Smooth muscle cell (in vitro differentiated cells): ENCODE results near the gene SSRP1. TPM values are rescaled to one million over a fixed set of nuclear protein-coding genes. Genes with fewer than 3 reads are reported as not detected.

Experiments
- DNase-seq: peaks from one replicate; lab custom pipeline; 2025; ENCODE audit not compliant: unreplicated experiment; lab: John Stamatoyannopoulos, UW
- H2AFZ ChIP-seq: fragments of 200-600 bp; sonication (generic); 2 replicates; pipeline ENCODE4 v1.6.0; 2016; ENCODE audit warnings: antibody characterized with exemption, low read depth, mild to moderate bottlenecking
- H3F3A ChIP-seq: fragments of 200-600 bp; sonication (generic); 2 replicates; pipeline ENCODE4 v1.6.0; 2017; ENCODE audit warnings: antibody characterized with exemption, low read depth
- H3K27ac ChIP-seq: fragments of 200-600 bp; sonication (generic); 2 replicates; pipeline ENCODE4 v1.5.1; 2016; ENCODE audit warnings: low read depth, mild to moderate bottlenecking
- H3K27me3 ChIP-seq: fragments of 200-600 bp; sonication (generic); 2 replicates; pipeline ENCODE4 v1.6.1; 2016; ENCODE audit warnings: low read depth, mild to moderate bottlenecking
- H3K36me3 ChIP-seq: fragments of 200-600 bp; sonication (generic); 2 replicates; pipeline ENCODE4 v1.5.1; 2016; ENCODE audit warnings: low read depth
- H3K4me1 ChIP-seq: fragments of 200-600 bp; sonication (generic); 2 replicates; pipeline ENCODE4 v1.5.1; 2016; ENCODE audit warnings: low read depth
- H3K4me2 ChIP-seq: fragments of 200-600 bp; sonication (generic); 2 replicates; pipeline ENCODE4 v1.6.0; 2016; ENCODE audit warnings: mild to moderate bottlenecking
- H3K4me3 ChIP-seq: fragments of 200-600 bp; sonication (generic); 2 replicates; pipeline ENCODE4 v1.5.1; 2016; ENCODE audit warnings: mild to moderate bottlenecking
- H3K79me2 ChIP-seq: fragments of 200-600 bp; sonication (generic); 2 replicates; pipeline ENCODE4 v1.6.0; 2016; ENCODE audit warnings: low read depth, mild to moderate bottlenecking
- H3K9ac ChIP-seq: fragments of 200-600 bp; sonication (generic); 2 replicates; pipeline ENCODE4 v1.6.0; 2016; ENCODE audit warnings: low read depth
- H3K9me3 ChIP-seq: fragments of 200-600 bp; sonication (generic); replicated peaks from 2 replicates; pipeline ENCODE4 v1.5.1; 2016; ENCODE audit warnings: low read depth
- H4K20me1 ChIP-seq: fragments of 200-600 bp; sonication (generic); 2 replicates; pipeline ENCODE4 v1.6.0; 2016; ENCODE audit warnings: low read depth
- WGBS: methylation state at CpG from one replicate; pipeline ENCODE4 v1.1.7; 2016; ENCODE audit warnings: low lambda C conversion rate; 5-methylcytosine and 5-hydroxymethylcytosine counted together
- polyA plus RNA-seq: library from polyadenylated mRNA; unstranded; fragments of >200 nt; fragmentation: Nextera tagmentation; extraction: Ambion mirVana; gene quantifications from 2 replicates; pipeline ENCODE4 v1.2.1, GENCODE V29; 2016
- total RNA-seq: library from RNA; depleted of rRNA; stranded (reverse); fragments of >200 nt; gene quantifications from 2 replicates; pipeline ENCODE4 v1.2.3, GENCODE V29; 2014
- TF ChIP-seq, protein P1 (sequence below): fragments of 200-600 bp; sonication (generic); IDR thresholded peaks from 2 replicates; pipeline ENCODE4 v1.5.1; 2017; ENCODE audit warnings: borderline replicate concordance, mild to moderate bottlenecking, antibody characterized with exemption; ENCODE audit not compliant: insufficient read depth, poor library complexity, severe bottlenecking

Gene SSRP1
- total and polyA plus RNA-seq, 2 experiments from 2014 or later, result 46.0 to 57.6 TPM

DNA sequence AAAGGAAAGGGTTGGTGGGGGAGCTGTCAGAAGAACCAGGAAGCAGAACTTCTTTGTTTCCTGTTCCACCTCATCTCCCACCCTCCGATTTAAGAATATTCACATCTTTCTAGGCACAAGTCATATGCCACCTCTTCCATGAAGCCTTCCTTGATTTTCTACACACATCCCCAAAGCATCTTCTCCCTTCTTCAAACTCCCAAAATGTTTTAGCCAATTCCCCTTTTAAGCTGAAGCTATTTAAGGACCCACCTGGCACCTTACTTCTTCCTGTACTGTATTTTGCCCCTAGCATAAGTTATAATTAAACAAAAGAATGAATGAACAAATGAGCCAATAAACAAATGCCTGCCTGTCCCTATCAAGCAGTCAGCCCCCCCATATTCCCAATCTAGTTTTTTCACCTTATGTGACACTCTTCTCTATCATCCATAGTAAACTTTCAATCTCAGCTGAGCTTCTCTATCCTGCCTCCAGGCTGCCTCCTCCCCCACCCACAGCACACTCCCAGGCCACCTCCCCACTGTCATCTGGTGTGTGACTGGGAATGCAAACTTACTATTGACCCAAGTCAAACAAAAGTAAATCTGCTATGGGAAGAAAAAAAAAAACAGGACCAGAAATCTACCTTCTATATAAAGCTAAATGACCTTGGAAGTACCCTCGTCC lies 14.8 kb downstream of the SSRP1 start:
- H3K27me3 ChIP-seq, result no peaks in the 10 kb centered on the region
- peaks cover 67% of the 10 kb centered on the region for H4K20me1 ChIP-seq
- H3K4me2 ChIP-seq, result peak overlapping the region; percentile 100
- peak overlapping the region; percentile 95 for H3K4me3 ChIP-seq
- peaks cover 27% of the 10 kb centered on the region for H3F3A ChIP-seq
- H3K9me3 ChIP-seq, result no peaks in the 10 kb centered on the region
- peak overlapping the region; percentile 91 for H3K27ac ChIP-seq
- peaks cover 34% of the 10 kb centered on the region for H3K4me1 ChIP-seq
- DNase-seq, result no peak
- TF ChIP-seq, protein P1, sequence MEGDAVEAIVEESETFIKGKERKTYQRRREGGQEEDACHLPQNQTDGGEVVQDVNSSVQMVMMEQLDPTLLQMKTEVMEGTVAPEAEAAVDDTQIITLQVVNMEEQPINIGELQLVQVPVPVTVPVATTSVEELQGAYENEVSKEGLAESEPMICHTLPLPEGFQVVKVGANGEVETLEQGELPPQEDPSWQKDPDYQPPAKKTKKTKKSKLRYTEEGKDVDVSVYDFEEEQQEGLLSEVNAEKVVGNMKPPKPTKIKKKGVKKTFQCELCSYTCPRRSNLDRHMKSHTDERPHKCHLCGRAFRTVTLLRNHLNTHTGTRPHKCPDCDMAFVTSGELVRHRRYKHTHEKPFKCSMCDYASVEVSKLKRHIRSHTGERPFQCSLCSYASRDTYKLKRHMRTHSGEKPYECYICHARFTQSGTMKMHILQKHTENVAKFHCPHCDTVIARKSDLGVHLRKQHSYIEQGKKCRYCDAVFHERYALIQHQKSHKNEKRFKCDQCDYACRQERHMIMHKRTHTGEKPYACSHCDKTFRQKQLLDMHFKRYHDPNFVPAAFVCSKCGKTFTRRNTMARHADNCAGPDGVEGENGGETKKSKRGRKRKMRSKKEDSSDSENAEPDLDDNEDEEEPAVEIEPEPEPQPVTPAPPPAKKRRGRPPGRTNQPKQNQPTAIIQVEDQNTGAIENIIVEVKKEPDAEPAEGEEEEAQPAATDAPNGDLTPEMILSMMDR, result no peak
- H2AFZ ChIP-seq, result no peak overlapping the region
- H3K36me3 ChIP-seq, result no peaks in the 10 kb centered on the region
- peaks cover 73% of the 10 kb centered on the region for H3K79me2 ChIP-seq
- H3K9ac ChIP-seq, result no peak overlapping the region
- 73% methylated on average over 2 of the region's 2 CpGs for WGBS

DNA sequence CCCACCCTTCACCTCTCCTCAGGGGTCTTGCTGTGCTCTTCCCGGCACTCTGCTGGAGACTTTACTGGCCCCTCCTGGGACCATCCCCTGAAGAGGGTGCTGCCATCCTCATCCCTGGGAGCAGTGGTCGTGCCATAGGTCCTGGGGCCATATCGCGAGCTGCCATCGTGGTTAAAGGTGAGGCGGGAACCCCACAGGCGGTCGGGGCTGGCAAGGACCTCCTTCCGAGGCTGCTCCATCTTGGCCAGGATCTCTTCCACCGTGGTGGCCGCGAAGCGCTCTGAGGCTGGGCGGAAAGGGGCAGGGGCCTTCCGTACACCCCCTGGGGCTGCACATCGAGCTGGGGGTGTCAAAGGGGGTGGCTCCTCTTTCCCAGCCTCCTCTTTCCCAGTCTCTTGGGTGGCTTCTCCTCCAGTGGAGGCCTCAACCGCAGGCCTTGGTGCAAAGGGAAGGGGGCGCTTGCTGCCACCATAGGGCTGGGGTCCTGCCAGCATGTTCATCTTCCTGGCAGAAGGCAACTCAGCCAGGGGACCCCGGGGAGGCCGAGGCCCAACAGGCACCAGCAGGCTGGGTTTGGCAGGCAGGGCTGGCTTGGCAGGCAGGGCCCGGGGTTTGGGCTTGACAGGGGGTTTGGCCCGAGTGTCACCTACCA lies 15.5 kb downstream of the SSRP1 start:
- Histone ChIP-seq H4K20me1 (peaks cover 74% of the 10 kb centered on the region), H3K79me2 (peaks cover 77% of the 10 kb centered on the region), H3K27ac (no peak overlapping the region), H2AFZ (no peak overlapping the region), H3K4me2 (no peak overlapping the region), H3K9me3 (no peaks in the 10 kb centered on the region), H3K36me3 (no peaks in the 10 kb centered on the region), H3K27me3 (no peaks in the 10 kb centered on the region), H3K4me3 (no peak overlapping the region), H3K4me1 (peaks cover 28% of the 10 kb centered on the region), H3K9ac (no peak overlapping the region), H3F3A (peaks cover 20% of the 10 kb centered on the region)
- WGBS, result 98% methylated on average over 22 of the region's 22 CpGs
- TF ChIP-seq, protein P1, result no peak
- DNase-seq, result no peak

DNA sequence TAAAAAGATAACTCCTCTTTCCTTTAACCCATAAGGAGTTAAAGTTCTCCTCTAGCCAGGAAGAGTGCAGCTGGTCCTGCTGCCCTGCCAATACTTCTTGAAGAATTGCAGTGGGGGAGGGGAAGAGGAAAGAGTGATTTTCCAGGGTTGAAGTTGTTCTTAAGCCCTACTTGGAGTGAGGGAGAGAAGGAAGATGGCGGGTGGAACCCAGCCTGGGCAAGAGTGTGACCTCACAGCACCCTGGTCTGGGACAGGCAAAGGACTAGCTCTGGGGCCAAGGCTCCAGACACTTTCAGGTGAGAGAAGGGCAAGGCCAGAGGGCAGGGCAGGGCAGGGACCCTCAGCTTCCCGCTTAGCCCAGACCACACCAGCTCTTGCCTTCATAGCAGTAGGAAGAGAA lies 17.5 kb downstream of the SSRP1 start:
- Histone ChIP-seq H2AFZ (no peak overlapping the region), H3K79me2 (peaks cover 66% of the 10 kb centered on the region), H3K4me1 (peaks cover 20% of the 10 kb centered on the region), H3F3A (peaks cover 17% of the 10 kb centered on the region), H3K36me3 (no peaks in the 10 kb centered on the region), H3K9ac (no peak overlapping the region), H3K27me3 (no peaks in the 10 kb centered on the region), H3K4me2 (no peak overlapping the region), H3K27ac (no peak overlapping the region), H4K20me1 (peaks cover 87% of the 10 kb centered on the region), H3K4me3 (no peak overlapping the region), H3K9me3 (no peaks in the 10 kb centered on the region)
- 95% methylated on average over 2 of the region's 2 CpGs for WGBS
- TF ChIP-seq, protein P1, result no peak
- DNase-seq, result no peak
